ENCODE data around the gene DNAI1. TPM values are rescaled to one million over a fixed set of nuclear protein-coding genes. Genes with fewer than 3 reads are reported as not detected.

DNAI1 gene
- total and polyA plus RNA-seq, 10 of the 15 experiments (the other 5 are each of a cell fraction or from before 2014, with no cell fraction given), result not detected

- Histone ChIP-seq H3K36me3 (ENCODE audit: control insufficient read depth in 2 of 2, insufficient read depth in 2 of 2, low read length in 1 of 2) (no peaks in the 10 kb centered on the region), H3K27me3 (replicated peaks in 1 of 2; ENCODE audit: control insufficient read depth in 2 of 2, insufficient read depth in 2 of 2, low read length in 1 of 2) (peaks cover 0 to 11% of the 10 kb centered on the region in 2 experiments; a peak in 3 of 4 replicates), H3K4me2 (ENCODE audit: control insufficient read depth, insufficient read depth) (no peak overlapping the region), H3K9me3 (replicated peaks; ENCODE audit: control insufficient read depth, insufficient read depth, low read length) (no peaks in the 10 kb centered on the region), H3K4me3 (no peak overlapping the region), H3K9ac (ENCODE audit: control insufficient read depth, insufficient read depth, low read length) (no peak overlapping the region), H4K20me1 (ENCODE audit: control insufficient read depth, insufficient read depth) (no peaks in the 10 kb centered on the region), H3K79me2 (ENCODE audit: control insufficient read depth, insufficient read depth, low read length) (no peaks in the 10 kb centered on the region), H2AFZ (ENCODE audit: control insufficient read depth, low read depth, low read length) (no peak overlapping the region), H3K27ac (ENCODE audit: control insufficient read depth, insufficient read depth) (no peak overlapping the region), H3K4me1 (ENCODE audit: control insufficient read depth, insufficient read depth, low read length) (no peaks in the 10 kb centered on the region)
- WGBS (ENCODE audit: insufficient coverage, insufficient replicate concordance, low lambda C conversion rate, missing lambda C conversion rate), result under 1% methylated on average over 5 of the region's 5 CpGs
- in situ Hi-C loops (cut with MboI) (no loop called here), intact Hi-C loops (cut with micrococcal nuclease; ENCODE audit: unreplicated experiment) (no loop called here)
- ChIA-PET POLR2A (no interaction called here), SMC1A (ENCODE audit: uncharacterized antibody, unreplicated experiment) (interaction anchor here (1.2 kb wide), 1 partner anchor 9 kb away, joined by 5 read pairs; no protein-coding TSS in a partner anchor), CTCF (interaction anchor here (0.9 to 1.2 kb wide), 3 partner anchors 18 to 726 kb away, joined by 3 read pairs; no protein-coding TSS in a partner anchor), RAD21 (ENCODE audit: unreplicated experiment) (no interaction called here)
- no TSS peak for BruUV-seq (replicated peaks)
- FAIRE-seq (no peak), ATAC-seq (no peak), DNase-seq (ENCODE audit: low read depth, low spot score) (no peak)
- TF ChIP-seq PRDM15 (CRISPR knock-in tag; IDR thresholded peaks at IDR 0.05) (no peak), ZBTB4 (CRISPR knock-in tag; IDR thresholded peaks at IDR 0.05) (no peak), E2F4 (IDR thresholded peaks at IDR 0.05; ENCODE audit: low read depth, low read length) (no peak), ZZZ3 (IDR thresholded peaks at IDR 0.05; ENCODE audit: control insufficient read depth, insufficient read length, low read depth) (no peak), ZNF384 (IDR thresholded peaks at IDR 0.05; ENCODE audit: borderline replicate concordance, low read depth, low read length) (no peak), JUND (IDR thresholded peaks at IDR 0.05; ENCODE audit: low read depth, low read length) (no peak), ZBTB33 (IDR thresholded peaks at IDR 0.05) (no peak), SMAD1 (IDR thresholded peaks at IDR 0.05; ENCODE audit: low read depth, partially characterized antibody) (no peak)
Measured at GRCh38 chr9:34463098-34463900, 4.7 kb downstream of the DNAI1 start.

Measured in GM12878 (cell line).